Spleen (tissue), 11 donors: Measurements from ENCODE around the gene PSMB7. TPM values are rescaled to one million over a fixed set of nuclear protein-coding genes. Genes with fewer than 3 reads are reported as not detected.

Experiments used
- DNase-seq: peaks from one replicate; pipeline ENCODE4 v3.0.0-alpha.2; 2020
- H3K27ac ChIP-seq, 8 donors: fragments of 200-600 bp; sonication (generic) in 7 of 8; 1 replicate in 4 of 8; 2 replicates in 4 of 8; pipeline versions ENCODE4 v1.5.0 to v1.8.0; 2016 to 2021; ENCODE audit warnings: inconsistent platforms in 4 of 8, mild to moderate bottlenecking in 4 of 8, moderate library complexity in 1 of 8
- H3K27me3 ChIP-seq, 7 donors: fragments of 200-600 bp; sonication (generic) in 6 of 7; replicated peaks in 1 of 7; 1 replicate in 4 of 7; 2 replicates in 3 of 7; pipeline versions ENCODE4 v1.5.0 to v1.8.0; 2016 to 2021; ENCODE audit warnings: inconsistent platforms in 3 of 7, mild to moderate bottlenecking in 1 of 7
- H3K36me3 ChIP-seq, 6 donors: fragments of 200-600 bp; sonication (generic) in 5 of 6; 1 replicate in 4 of 6; 2 replicates in 2 of 6; pipeline versions ENCODE4 v1.5.0 to v1.8.0; 2016 to 2021; ENCODE audit warnings: inconsistent platforms in 2 of 6
- H3K4me1 ChIP-seq, 6 donors: fragments of 200-600 bp; sonication (generic) in 5 of 6; 1 replicate in 3 of 6; 2 replicates in 3 of 6; pipeline versions ENCODE4 v1.5.0 to v1.8.0; 2016 to 2021; ENCODE audit warnings: inconsistent platforms in 3 of 6
- H3K4me3 ChIP-seq, 8 donors: fragments of 200-600 bp; sonication (generic) in 7 of 8; 1 replicate in 4 of 8; 2 replicates in 4 of 8; pipeline versions ENCODE4 v1.5.0 to v1.8.0; 2016 to 2021; ENCODE audit warnings: inconsistent platforms in 4 of 8, mild to moderate bottlenecking in 4 of 8, moderate library complexity in 2 of 8
- H3K9me3 ChIP-seq, 8 donors: fragments of 200-600 bp; sonication (generic) in 7 of 8; 1 replicate in 4 of 8; 2 replicates in 4 of 8; pipeline versions ENCODE4 v1.5.0 to v1.8.0; 2016 to 2021; ENCODE audit warnings: inconsistent platforms in 4 of 8
- CTCF ChIP-seq, 11 experiments: fragments of 200-600 bp in 7 of 11; fragments of 450-650 bp in 4 of 11; sonication (generic) in 4 of 11; IDR thresholded peaks in 8 of 11; conservative IDR thresholded peaks in 3 of 11; 1 replicate in 7 of 11; 2 replicates in 4 of 11; pipeline versions ENCODE4 v1.4.0 to v1.8.0; 2016 to 2021; ENCODE audit warnings: antibody characterized with exemption in 11 of 11, inconsistent platforms in 4 of 11, mild to moderate bottlenecking in 1 of 11
- POLR2A ChIP-seq, 3 donors: fragments of 450-650 bp; IDR thresholded peaks; one replicate each; pipeline ENCODE4 v1.5.1; 2017; ENCODE audit warnings: antibody characterized with exemption in 3 of 3, mild to moderate bottlenecking in 1 of 3
- POLR2AphosphoS5 ChIP-seq, 3 donors: sonication (generic); formaldehyde crosslinking; IDR thresholded peaks; one replicate each; pipeline ENCODE4 v1.5.1; 2017; ENCODE audit warnings: antibody characterized with exemption in 3 of 3
- WGBS, 5 donors: extraction: QIAGEN DNeasy Blood & Tissue Kit in 3 of 5; methylation state at CpG; one replicate each; pipeline versions ENCODE4 v1.1.5 to v1.1.7; 2013 to 2018; 5-methylcytosine and 5-hydroxymethylcytosine counted together
- intact Hi-C: fragments of 100-400 bp; cut with DNase I; formaldehyde crosslinking; loops from one replicate; pipeline ENCODE4 v1.15.0; 2023; ENCODE audit warnings: low total_unique reads
- polyA plus RNA-seq, 3 donors: library from polyadenylated mRNA; stranded (reverse); fragments of 200-250 nt; gene quantifications; one replicate each; pipeline ENCODE4 v1.2.1, GENCODE V29; 2013
- total RNA-seq, 7 donors: library from RNA; depleted of rRNA in 3 of 7; stranded (reverse); fragments of >200 nt in 3 of 7; fragmentation: NEBNext Ultra II Directional in 4 of 7; extraction: Animal tissue kit (Norgen Biotek cat#: 25700) in 4 of 7; gene quantifications; one replicate each; pipeline versions ENCODE4 v1.1.0 to v1.2.1, GENCODE V29; 2016 to 2021
- donor health status: healthy with polysubstance abuse.
- donor health status: DM: no; HTN: no; CAD: no; lungs with moderate emphysema.
- donor health status: DM: no; HTN: no; CAD: no.
- donor health status: Bipolar disorder and iron deficiency.
- donor health status: healthy.
- donor health status: DM: no; HTN: no; CAD: no.
- donor health status: DM: yes; HTN: yes; CAD: no.

Gene PSMB7
- total and polyA plus RNA-seq, 10 donors: 71.3 to 143 (median 108) TPM

GRCh38 chr9:124423591-124423990, 8.3 kb upstream of the PSMB7 start:
- H3K4me3 ChIP-seq: no peak overlapping the region
- H3K9me3 ChIP-seq: no peaks in the 10 kb centered on the region
- H3K4me1 ChIP-seq: peaks cover 3 to 31% (median 17%) of the 10 kb centered on the region in 6 donors
- no peaks in the 10 kb centered on the region for H3K36me3 ChIP-seq
- no peaks in the 10 kb centered on the region for H3K27me3 ChIP-seq
- 51 to 76% (median 70%) methylated on average over 11 of the region's 11 CpGs for WGBS, 5 donors
- intact Hi-C loops: loop anchor here (5.0 to 10.0 kb wide), 2 partner anchors 71 to 114 kb away; no protein-coding TSS in a partner anchor
- TF ChIP-seq CTCF (IDR thresholded peaks at IDR 0.05 in 8 of 11, conservative IDR thresholded peaks at IDR 0.05 in 3 of 11): no peak
- no peak for DNase-seq
- no peak overlapping the region for H3K27ac ChIP-seq

- TF ChIP-seq CTCF (IDR thresholded peaks at IDR 0.05 in 8 of 11, conservative IDR thresholded peaks at IDR 0.05 in 3 of 11) (no peak), POLR2A (IDR thresholded peaks at IDR 0.05) (no peak), POLR2AphosphoS5 (IDR thresholded peaks at IDR 0.05) (no peak)
- intact Hi-C loops: loop anchor here (5.0 to 10.0 kb wide), 2 partner anchors 72 to 114 kb away; no protein-coding TSS in a partner anchor
These were observed 7.9 kb upstream of the PSMB7 start for GRCh38 chr9:124423155-124423554.

GRCh38 chr9:124420991-124421543, 5.8 kb upstream of the PSMB7 start:
- H3K27me3 ChIP-seq: no peaks in the 10 kb centered on the region
- TF ChIP-seq POLR2A (IDR thresholded peaks at IDR 0.05) (no peak), CTCF (IDR thresholded peaks at IDR 0.05 in 8 of 11, conservative IDR thresholded peaks at IDR 0.05 in 3 of 11) (no peak), POLR2AphosphoS5 (IDR thresholded peaks at IDR 0.05) (no peak)
- intact Hi-C loops: loop anchor here (5.0 to 10.0 kb wide), 2 partner anchors 74 to 116 kb away; no protein-coding TSS in a partner anchor
- H3K9me3 ChIP-seq: no peaks in the 10 kb centered on the region
- DNase-seq: no peak
- peak overlapping the region in 1 of 8 donors; percentile 48 for H3K27ac ChIP-seq
- no peaks in the 10 kb centered on the region for H3K36me3 ChIP-seq
- no peak overlapping the region for H3K4me3 ChIP-seq
- peaks cover 3 to 20% (median 15%) of the 10 kb centered on the region in 6 donors for H3K4me1 ChIP-seq
- 43 to 75% (median 69%) methylated on average over 3 to 7 of the region's 7 CpGs for WGBS, 5 donors

More at GRCh38 chr9:124423155-124423554, 7.9 kb upstream of the PSMB7 start:
- DNase-seq: no peak
- 86 to 94% (median 86%) methylated on average over 5 of the region's 5 CpGs for WGBS, 5 donors
- Histone ChIP-seq H3K4me3 (no peak overlapping the region), H3K9me3 (no peaks in the 10 kb centered on the region), H3K27ac (no peak overlapping the region), H3K4me1 (peaks cover 3 to 27% (median 17%) of the 10 kb centered on the region in 6 donors), H3K27me3 (no peaks in the 10 kb centered on the region), H3K36me3 (no peaks in the 10 kb centered on the region)

GRCh38 chr9:124419832-124420489, 4.7 kb upstream of the PSMB7 start:
- Histone ChIP-seq H3K4me1 (peaks cover 3 to 25% (median 18%) of the 10 kb centered on the region in 6 donors), H3K36me3 (no peaks in the 10 kb centered on the region), H3K27me3 (no peaks in the 10 kb centered on the region), H3K9me3 (peaks cover 0 to 5% (median 0%) of the 10 kb centered on the region in 8 donors), H3K4me3 (no peak overlapping the region), H3K27ac (peak overlapping the region in 4 of 8 donors; percentile 40 to 51 (median 48))
- TF ChIP-seq POLR2A (IDR thresholded peaks at IDR 0.05) (no peak), CTCF (IDR thresholded peaks at IDR 0.05 in 8 of 11, conservative IDR thresholded peaks at IDR 0.05 in 3 of 11) (peak in 4 of 11 experiments; percentile 2 to 30 (median 19)), POLR2AphosphoS5 (IDR thresholded peaks at IDR 0.05) (peak in 1 of 3 donors; percentile 27)
- WGBS, 5 donors: 36 to 58% (median 52%) methylated on average over 3 to 6 of the region's 6 CpGs
- intact Hi-C loops: loop anchor here (5.0 to 10.0 kb wide), 2 partner anchors 75 to 117 kb away; no protein-coding TSS in a partner anchor
- DNase-seq: no peak
